A549 (cell line): ENCODE measurements around the gene LACTB. TPM values are rescaled to one million over a fixed set of nuclear protein-coding genes. Genes with fewer than 3 reads are reported as not detected.

Source experiments
- ATAC-seq, 2 experiments: fragments of 200-7000 bp in 1 of 2; fragments of >200 bp in 1 of 2; cut with Nextera tagmentation in 1 of 2; cut with Tn5 transposase in 1 of 2; 3 replicates each; pipeline versions ENCODE4 v1.8.0 to v1.9.1; 2018 to 2020; ENCODE audit warnings: mild to moderate bottlenecking in 1 of 2, moderate library complexity in 1 of 2
- CTCF ChIA-PET: fragments of 300-600 bp; sonication (Branson Sonifier 250); formaldehyde crosslinking; extraction: SDS; loops from one replicate; lab custom pipeline; 2021; ENCODE audit warnings: antibody characterized with exemption, inconsistent platforms; lab: Yijun Ruan, JAX
- POLR2A ChIA-PET: fragments of 350-600 bp; formaldehyde crosslinking; extraction: SDS; loops from one replicate; lab custom pipeline; 2021; ENCODE audit warnings: antibody characterized with exemption, inconsistent platforms; lab: Yijun Ruan, JAX
- DNase-seq, 2 experiments: peaks; one replicate each; pipeline versions ENCODE4 v3.0.0 to v3.0.0-alpha.2; 2011 to 2016; ENCODE audit warnings: low read depth in 1 of 2, low spot score in 1 of 2
- FAIRE-seq: peaks from 2 replicates; lab custom pipeline; 2011; peaks lifted over from hg19 to GRCh38; lab: Jason Lieb, UNC
- H3K27ac ChIP-seq, 2 experiments: fragments of >200 bp; sonication (Bioruptor Twin); formaldehyde crosslinking; 3 replicates each; pipeline ENCODE4 v1.5.1; 2016 to 2017
- H3K4me1 ChIP-seq: fragments of >200 bp; sonication (Bioruptor Twin); formaldehyde crosslinking; 3 replicates; pipeline ENCODE4 v1.6.1; 2016
- H3K4me2 ChIP-seq: fragments of >200 bp; sonication (Bioruptor Twin); formaldehyde crosslinking; 3 replicates; pipeline ENCODE4 v1.6.1; 2016
- H3K4me3 ChIP-seq: fragments of >200 bp; sonication (Bioruptor Twin); formaldehyde crosslinking; 3 replicates; pipeline ENCODE4 v1.5.1; 2016
- H3K9me3 ChIP-seq: fragments of >200 bp; sonication (Bioruptor Twin); formaldehyde crosslinking; 3 replicates; pipeline ENCODE4 v1.6.1; 2016
- ATOH8 ChIP-seq: fragments of 250-450 bp; sonication (Bioruptor Pico); IDR thresholded peaks from 2 replicates; pipeline ENCODE4 v1.5.0; 2020; ENCODE audit warnings: low read depth, mild to moderate bottlenecking, moderate library complexity
- BCL3 ChIP-seq: fragments of >200 bp; sonication (Bioruptor Twin); formaldehyde crosslinking; IDR thresholded peaks from 3 replicates; pipeline ENCODE4 v1.6.1; 2016
- BHLHE40 ChIP-seq: IDR thresholded peaks from 2 replicates; pipeline ENCODE4 v1.6.1; 2012; ENCODE audit warnings: low read depth, low read length, inconsistent platforms
- CBX2 ChIP-seq: fragments of 200-600 bp; sonication (generic); IDR thresholded peaks from 2 replicates; pipeline ENCODE4 v1.6.1; 2016; ENCODE audit warnings: low read depth, mild to moderate bottlenecking, borderline replicate concordance
- CBX8 ChIP-seq: fragments of 200-600 bp; sonication (generic); IDR thresholded peaks from 2 replicates; pipeline ENCODE4 v1.6.1; 2016
- CHD2 ChIP-seq: fragments of 150-350 bp; IDR thresholded peaks from 2 replicates; pipeline ENCODE4 v1.6.1; 2014; ENCODE audit warnings: low read length; ENCODE audit not compliant: partially characterized antibody
- CHD4 ChIP-seq: fragments of 200-600 bp; sonication (generic); IDR thresholded peaks from 2 replicates; pipeline ENCODE4 v1.6.1; 2016; ENCODE audit warnings: antibody characterized with exemption, mild to moderate bottlenecking, borderline replicate concordance
- EHF ChIP-seq: fragments of 250-450 bp; sonication (Bioruptor Pico); IDR thresholded peaks from 2 replicates; pipeline ENCODE4 v1.5.0; 2020; ENCODE audit warnings: mild to moderate bottlenecking
- EHMT2 ChIP-seq: fragments of 200-600 bp; sonication (generic); IDR thresholded peaks from 2 replicates; pipeline ENCODE4 v1.6.1; 2016; ENCODE audit warnings: antibody characterized with exemption, low read depth, mild to moderate bottlenecking, moderate library complexity
- FOSL2 ChIP-seq, 2 experiments: fragments of 450-650 bp in 1 of 2; fragments of >200 bp in 1 of 2; sonication (Bioruptor Twin) in 1 of 2; formaldehyde crosslinking; IDR thresholded peaks; 2 replicates each; pipeline versions ENCODE4 v1.5.0 to v1.6.1; 2016 to 2020; ENCODE audit warnings: mild to moderate bottlenecking in 1 of 2, moderate library complexity in 1 of 2
- FOXS1 ChIP-seq: fragments of 250-450 bp; sonication (Bioruptor Pico); IDR thresholded peaks from 2 replicates; pipeline ENCODE4 v1.5.0; 2020; ENCODE audit warnings: mild to moderate bottlenecking, moderate library complexity
- HDAC2 ChIP-seq: fragments of 200-600 bp; sonication (generic); IDR thresholded peaks from 2 replicates; pipeline ENCODE4 v1.6.1; 2016
- HEYL ChIP-seq: fragments of 250-450 bp; sonication (Bioruptor Pico); IDR thresholded peaks from 2 replicates; pipeline ENCODE4 v1.8.0; 2021; ENCODE audit warnings: mild to moderate bottlenecking, moderate library complexity
- JUN ChIP-seq, 2 experiments: fragments of >200 bp; sonication (Bioruptor Twin); formaldehyde crosslinking; IDR thresholded peaks; 2 replicates in 1 of 2; 3 replicates in 1 of 2; pipeline ENCODE4 v1.6.1; 2016 to 2017
- JUNB ChIP-seq: fragments of >200 bp; sonication (Bioruptor Twin); formaldehyde crosslinking; IDR thresholded peaks from 2 replicates; pipeline ENCODE4 v1.6.1; 2016
- KDM5A ChIP-seq: fragments of 200-600 bp; sonication (generic); IDR thresholded peaks from 2 replicates; pipeline ENCODE4 v1.6.1; 2016; ENCODE audit warnings: antibody characterized with exemption, mild to moderate bottlenecking
- MAZ ChIP-seq: fragments of 150-350 bp; IDR thresholded peaks from 2 replicates; pipeline ENCODE4 v1.6.1; 2014; ENCODE audit warnings: antibody characterized with exemption, low read depth, low read length, borderline replicate concordance
- NPAS2 ChIP-seq: fragments of 250-450 bp; sonication (Bioruptor Pico); IDR thresholded peaks from 2 replicates; pipeline ENCODE4 v1.8.0; 2022; ENCODE audit warnings: mild to moderate bottlenecking, moderate library complexity, borderline replicate concordance
- NR3C1 ChIP-seq: fragments of >200 bp; sonication (Bioruptor Twin); formaldehyde crosslinking; IDR thresholded peaks from 3 replicates; pipeline ENCODE4 v1.6.1; 2017
- PHF8 ChIP-seq: fragments of 200-600 bp; sonication (generic); IDR thresholded peaks from 2 replicates; pipeline ENCODE4 v1.6.1; 2016; ENCODE audit warnings: low read depth, mild to moderate bottlenecking, antibody characterized with exemption, moderate library complexity, borderline replicate concordance
- POLR2A ChIP-seq: IDR thresholded peaks from 2 replicates; pipeline ENCODE4 v1.6.1; 2012; ENCODE audit warnings: mild to moderate bottlenecking, low read length
- POLR2AphosphoS2 ChIP-seq: conservative IDR thresholded peaks from 2 replicates; pipeline ENCODE4 v1.6.1; 2012; ENCODE audit warnings: low read length, improper control_type of control experiment, inconsistent platforms
- RAD21 ChIP-seq, 2 experiments: fragments of >200 bp in 1 of 2; sonication (Bioruptor Twin) in 1 of 2; formaldehyde crosslinking in 1 of 2; IDR thresholded peaks in 1 of 2; conservative IDR thresholded peaks in 1 of 2; 2 replicates in 1 of 2; 3 replicates in 1 of 2; pipeline ENCODE4 v1.6.1; 2012 to 2018; ENCODE audit warnings: inconsistent platforms in 1 of 2
- RARB ChIP-seq: fragments of 250-450 bp; sonication (Bioruptor Pico); IDR thresholded peaks from 2 replicates; pipeline ENCODE4 v1.8.0; 2021; ENCODE audit warnings: mild to moderate bottlenecking, moderate library complexity
- RCOR1 ChIP-seq: fragments of 150-350 bp; IDR thresholded peaks from 2 replicates; pipeline ENCODE4 v1.6.1; 2014; ENCODE audit warnings: antibody characterized with exemption, low read length, low read depth
- RFX5 ChIP-seq: fragments of 450-650 bp; IDR thresholded peaks from 2 replicates; pipeline ENCODE4 v1.7.1; 2014; ENCODE audit warnings: antibody characterized with exemption, mild to moderate bottlenecking, moderate library complexity
- RNF2 ChIP-seq: fragments of 200-600 bp; sonication (generic); IDR thresholded peaks from 2 replicates; pipeline ENCODE4 v1.6.1; 2016; ENCODE audit warnings: low read depth, mild to moderate bottlenecking, antibody characterized with exemption, moderate library complexity, borderline replicate concordance
- SREBF2 ChIP-seq: fragments of 450-650 bp; IDR thresholded peaks from 2 replicates; pipeline ENCODE4 v1.6.1; 2014; ENCODE audit warnings: mild to moderate bottlenecking, moderate library complexity
- USF2 ChIP-seq: fragments of 450-650 bp; IDR thresholded peaks from 2 replicates; pipeline ENCODE4 v1.6.1; 2014; ENCODE audit warnings: antibody characterized with exemption
- ZSCAN20 ChIP-seq: fragments of 250-450 bp; sonication (Bioruptor Pico); IDR thresholded peaks from 2 replicates; pipeline ENCODE4 v1.8.0; 2022; ENCODE audit warnings: mild to moderate bottlenecking, moderate library complexity
- WGBS: methylation state at CpG from one replicate; pipeline ENCODE4 v1.1.6; 2017; ENCODE audit errors: missing lambda C conversion rate; 5-methylcytosine and 5-hydroxymethylcytosine counted together
- polyA plus RNA-seq, 4 experiments: library from polyadenylated mRNA; depleted of rRNA in 3 of 4; stranded (reverse); fragments of >200 nt; fragmentation: RNase III in 1 of 4; extraction: RNeasy Plus Mini Kit Qiagen cat#74134 plus additional on column Dnase treatment in 1 of 4; gene quantifications; 2 replicates in 3 of 4; 3 replicates in 1 of 4; pipeline ENCODE4 v1.2.3, GENCODE V29; 2011 to 2017

Gene LACTB
- polyA plus RNA-seq, 2 of the 4 experiments (the other 2 are of a cell fraction): 56.5 to 59.6 TPM

- no peak overlapping the region for H3K4me3 ChIP-seq
- peak overlapping the region; percentile 45 for H3K4me2 ChIP-seq
- ATAC-seq (peak in 1 of 2 experiments; percentile 37; a peak in 3 of 6 replicates), FAIRE-seq (no peak), DNase-seq (peak in 1 of 2 experiments; percentile 44)
- WGBS: 76% methylated on average over 13 of the region's 13 CpGs
- POLR2A ChIA-PET: no interaction called here
- CTCF ChIA-PET: interaction anchor here (0.5 to 50.6 kb wide), 4 partner anchors 1 to 321 kb away, joined by 3 to 1136 read pairs (median 570); partner anchors contain the start of gene TPM1
- no peaks in the 10 kb centered on the region for H3K9me3 ChIP-seq
- peak overlapping the region; percentile 71 to 84 for H3K27ac ChIP-seq
- peaks cover 50% of the 10 kb centered on the region for H3K4me1 ChIP-seq
- TF ChIP-seq EHF (no peak), FOSL2 (IDR thresholded peaks at IDR 0.05) (peak; percentile 16; the same call in 1 of the 2 replicates), FOSL2 (CRISPR knock-in tag; IDR thresholded peaks at IDR 0.05) (peak; percentile 51; the same call in 1 of the 2 replicates)
Measured at GRCh38 chr15:63079947-63080626, 41.6 kb upstream of the LACTB start.

- no peaks in the 10 kb centered on the region for H3K9me3 ChIP-seq
- ATAC-seq (no peak), FAIRE-seq (no peak), DNase-seq (no peak)
- ChIA-PET CTCF (interaction anchor here (1.4 to 50.6 kb wide), 3 partner anchors 2 to 321 kb away, joined by 4 to 1136 read pairs (median 1136); partner anchors contain the start of gene TPM1), POLR2A (no interaction called here)
- peak overlapping the region; percentile 45 for H3K4me2 ChIP-seq
- 87% methylated on average over 10 of the region's 10 CpGs for WGBS
- no peak overlapping the region for H3K4me3 ChIP-seq
- H3K4me1 ChIP-seq: peaks cover 52% of the 10 kb centered on the region
- peak overlapping the region; percentile 71 to 84 for H3K27ac ChIP-seq
- TF ChIP-seq ZSCAN20 (CRISPR knock-in tag) (no peak), POLR2AphosphoS2 (no peak), NR3C1 (no peak), CHD4 (no peak), NPAS2 (CRISPR knock-in tag) (no peak), RNF2 (no peak), RAD21 (conservative IDR thresholded peaks at IDR 0.05 in 1 of 2, IDR thresholded peaks at IDR 0.05 in 1 of 2) (no peak)
- TF ChIP-seq, all 56 proteins: peak for 0
Measured at GRCh38 chr15:63080634-63081250, 40.9 kb upstream of the LACTB start.

GRCh38 chr15:63082366-63082765 is 39.3 kb upstream of the LACTB start:
- no peak overlapping the region for H3K4me3 ChIP-seq
- ChIA-PET CTCF (interaction anchor here (0.7 to 50.6 kb wide), 3 partner anchors 4 to 28 kb away, joined by 3 to 1136 read pairs (median 1136); partner anchors contain the start of gene TPM1), POLR2A (interaction anchor here (0.6 kb wide), 1 partner anchor 26 kb away, joined by 5 read pairs; no protein-coding TSS in a partner anchor)
- peak overlapping the region; percentile 54 for H3K4me2 ChIP-seq
- WGBS: 6% methylated on average over 4 of the region's 4 CpGs
- peak overlapping the region; percentile 84 to 86 for H3K27ac ChIP-seq
- DNase-seq: peak in 1 of 2 experiments; percentile 72
- H3K9me3 ChIP-seq: no peaks in the 10 kb centered on the region
- H3K4me1 ChIP-seq: peaks cover 65% of the 10 kb centered on the region
- ATAC-seq: no peak
- FAIRE-seq: no peak
- TF ChIP-seq HDAC2 (no peak), CBX8 (no peak), FOXS1 (peak; percentile 72; the same call in 1 of the 2 replicates), KDM5A (no peak), EHF (peak; percentile 89; the same call in 1 of the 2 replicates), POLR2A (no peak), RCOR1 (no peak), JUNB (no peak), MAZ (no peak), EHMT2 (no peak), PHF8 (no peak), RARB (CRISPR knock-in tag) (no peak), HEYL (peak; percentile 50; the same call in 1 of the 2 replicates), POLR2AphosphoS2 (no peak), CHD2 (no peak), RFX5 (no peak), BCL3 (no peak), FOSL2 (IDR thresholded peaks at IDR 0.05) (no peak), FOSL2 (CRISPR knock-in tag; IDR thresholded peaks at IDR 0.05) (no peak), SREBF2 (no peak), USF2 (no peak), RNF2 (no peak), JUN (IDR thresholded peaks at IDR 0.05) (no peak), ATOH8 (peak; percentile 90), CHD4 (no peak), NR3C1 (no peak), BHLHE40 (no peak), CBX2 (no peak)
